Tibial nerve (tissue), 3 donors: ENCODE data around the gene BDH1.

ENCODE experiments used
- CTCF ChIP-seq, 5 experiments: fragments of 200-600 bp in 3 of 5; fragments of 450-650 bp in 2 of 5; sonication (generic) in 3 of 5; IDR thresholded peaks; one replicate each; pipeline ENCODE4 v1.5.1; 2016 to 2019; ENCODE audit warnings: antibody characterized with exemption in 5 of 5, mild to moderate bottlenecking in 3 of 5, moderate library complexity in 2 of 5
- POLR2A ChIP-seq, 2 donors: fragments of 450-650 bp; IDR thresholded peaks; one replicate each; pipeline ENCODE4 v1.6.1; 2017; ENCODE audit warnings: antibody characterized with exemption in 2 of 2, mild to moderate bottlenecking in 2 of 2, moderate library complexity in 2 of 2

DNA sequence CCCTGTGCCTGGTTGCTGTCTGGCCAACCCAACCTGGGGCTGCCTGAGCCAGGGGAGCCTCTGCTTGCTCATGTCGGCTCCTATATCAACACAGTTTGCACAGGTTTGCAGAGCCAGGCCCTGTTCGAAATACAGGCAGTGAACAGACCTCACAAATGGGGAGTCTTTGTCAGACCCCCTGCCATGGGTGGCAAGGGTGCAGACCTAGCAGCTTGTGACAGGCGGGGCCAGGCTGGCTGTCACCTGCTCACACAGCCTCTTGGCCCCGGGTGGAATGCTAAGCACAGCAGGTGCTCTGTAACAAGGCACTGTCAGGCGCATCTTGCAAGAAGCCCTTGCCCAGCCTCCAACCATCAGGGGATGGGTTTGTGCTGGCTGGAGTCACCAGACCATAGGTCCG, 47.3 kb downstream of the BDH1 start:
- TF ChIP-seq CTCF (IDR thresholded peaks at IDR 0.05) (no peak), POLR2A (IDR thresholded peaks at IDR 0.05) (no peak)
